ENCODE results near the gene OPCML. TPM values are rescaled to one million over a fixed set of nuclear protein-coding genes. Genes with fewer than 3 reads are reported as not detected.

Gene OPCML
- total RNA-seq, 2 experiments from 2014 or later: not detected

DNA sequence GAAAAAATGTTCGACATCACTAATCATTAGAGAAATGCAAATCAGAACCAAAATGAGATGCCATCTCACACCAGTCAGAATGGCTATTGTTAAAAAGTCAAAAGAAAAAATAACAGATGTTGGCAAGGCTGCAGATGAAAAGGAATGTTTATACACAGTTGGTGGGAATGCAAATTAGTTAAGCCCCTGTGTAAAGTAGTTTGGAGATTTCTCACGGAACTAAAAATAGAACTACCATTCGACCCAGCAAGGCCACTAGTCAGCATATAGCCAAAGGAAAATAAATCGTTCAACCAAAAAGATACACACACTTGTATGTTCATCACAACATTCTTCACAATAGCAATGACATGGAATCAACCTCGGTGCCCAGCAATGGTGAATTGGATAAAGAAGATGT, 503.2 kb downstream of the OPCML start:
- Mint-ChIP-seq H3K4me3 (no peak overlapping the region), H3K27me3 (no peaks in the 10 kb centered on the region), H3K36me3 (no peaks in the 10 kb centered on the region), H3K4me1 (no peaks in the 10 kb centered on the region), H3K9me3 (peaks cover 2% of the 10 kb centered on the region), H3K27ac (no peak overlapping the region)
- no peak for ATAC-seq (ENCODE audit: low read depth)
- POLR2A ChIA-PET: no interaction called here
- DNase-seq: no peak

GRCh38 chr11:133026952-133027351, 505.3 kb downstream of the OPCML start:
- H3K27me3 Mint-ChIP-seq: no peaks in the 10 kb centered on the region

DNA sequence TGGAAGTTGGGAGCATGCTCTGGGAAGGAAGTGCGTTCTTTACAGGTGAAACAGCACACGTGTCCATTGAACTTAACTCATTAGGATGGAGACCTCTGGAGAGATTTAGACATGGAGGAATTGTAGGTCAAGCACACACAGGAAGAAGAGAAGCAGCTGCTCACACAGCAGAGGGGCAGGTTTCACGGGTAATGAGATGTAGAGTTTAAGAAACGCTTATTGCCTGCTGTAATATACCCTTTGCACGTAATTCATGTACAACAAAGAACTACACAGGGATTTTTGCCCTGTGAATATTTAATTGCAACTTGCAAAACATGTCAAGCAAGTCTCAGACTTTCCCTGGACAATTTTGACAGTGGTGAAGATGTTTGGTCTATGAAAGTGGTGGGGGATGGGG, 508.0 kb downstream of the OPCML start:
- no peaks in the 10 kb centered on the region for H3K27me3 Mint-ChIP-seq
- no peak overlapping the region for H3K4me3 Mint-ChIP-seq
- H3K4me1 Mint-ChIP-seq: no peaks in the 10 kb centered on the region
- DNase-seq (no peak), ATAC-seq (ENCODE audit: low read depth) (no peak)
- no peak overlapping the region for H3K27ac Mint-ChIP-seq
- no peaks in the 10 kb centered on the region for H3K9me3 Mint-ChIP-seq
- POLR2A ChIA-PET: no interaction called here
- no peaks in the 10 kb centered on the region for H3K36me3 Mint-ChIP-seq

More at GRCh38 chr11:133026952-133027351, 505.3 kb downstream of the OPCML start:
- Mint-ChIP-seq H3K4me1 (no peaks in the 10 kb centered on the region), H3K27ac (no peak overlapping the region), H3K4me3 (no peak overlapping the region), H3K36me3 (no peaks in the 10 kb centered on the region), H3K9me3 (peaks cover 2% of the 10 kb centered on the region)
- POLR2A ChIA-PET: no interaction called here
- ATAC-seq (ENCODE audit: low read depth): no peak
- DNase-seq: no peak

DNA sequence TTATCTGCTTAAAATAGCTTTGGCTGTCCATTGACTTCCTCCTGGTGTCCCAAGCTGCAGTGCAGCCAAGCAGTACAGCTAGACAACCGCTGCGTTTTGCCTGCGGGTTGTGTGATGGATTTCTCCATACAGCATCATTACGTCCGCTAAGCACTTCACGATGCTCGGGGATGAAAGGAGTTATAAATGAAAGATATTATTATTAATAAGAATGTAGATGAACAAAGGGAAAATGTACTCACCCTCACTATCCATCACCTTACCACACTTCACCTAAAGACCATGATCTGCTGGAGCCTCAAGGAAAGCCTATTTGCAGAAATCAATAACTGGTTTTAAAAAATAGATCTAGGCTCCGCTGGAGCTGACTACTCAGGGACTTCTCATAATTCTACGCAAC, 509.1 kb downstream of the OPCML start:
- no peak for ATAC-seq (ENCODE audit: low read depth)
- no peaks in the 10 kb centered on the region for H3K36me3 Mint-ChIP-seq

DNA sequence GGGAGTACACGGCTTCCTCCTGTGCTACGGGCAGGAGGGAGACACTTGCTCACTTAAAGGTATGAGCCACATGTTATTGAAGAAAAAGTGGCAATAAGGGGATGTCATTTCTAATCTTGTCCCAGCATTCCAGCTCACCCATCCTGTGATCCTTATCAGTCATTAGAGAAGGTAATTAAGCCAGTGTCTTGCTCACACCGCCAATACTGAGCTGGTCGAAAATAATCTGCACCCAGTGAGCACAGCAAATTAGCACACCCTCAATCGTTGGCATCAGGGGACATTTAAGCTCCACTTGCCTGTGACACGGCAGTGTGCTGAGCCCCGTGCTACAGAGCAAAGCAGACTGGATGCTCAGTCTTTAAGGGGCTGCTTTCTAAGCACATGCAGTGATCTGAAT, 510.7 kb downstream of the OPCML start:
- Mint-ChIP-seq H3K4me3 (no peak overlapping the region), H3K36me3 (no peaks in the 10 kb centered on the region), H3K27ac (no peak overlapping the region), H3K27me3 (no peaks in the 10 kb centered on the region), H3K9me3 (no peaks in the 10 kb centered on the region), H3K4me1 (no peaks in the 10 kb centered on the region)
- ATAC-seq (ENCODE audit: low read depth) (no peak), DNase-seq (no peak)
- POLR2A ChIA-PET: no interaction called here

More for the DNA sequence above, 509.1 kb downstream of the OPCML start:
- Mint-ChIP-seq H3K27ac (no peak overlapping the region), H3K4me3 (no peak overlapping the region), H3K4me1 (no peaks in the 10 kb centered on the region), H3K27me3 (no peaks in the 10 kb centered on the region), H3K9me3 (no peaks in the 10 kb centered on the region)
- POLR2A ChIA-PET: no interaction called here
- DNase-seq: no peak

GRCh38 chr11:133020372-133020714, 512.0 kb downstream of the OPCML start:
- no peaks in the 10 kb centered on the region for H3K27me3 Mint-ChIP-seq
- H3K4me1 Mint-ChIP-seq: no peaks in the 10 kb centered on the region
- POLR2A ChIA-PET: no interaction called here
- ATAC-seq (ENCODE audit: low read depth): no peak
- H3K36me3 Mint-ChIP-seq: no peaks in the 10 kb centered on the region
- no peaks in the 10 kb centered on the region for H3K9me3 Mint-ChIP-seq
- no peak overlapping the region for H3K27ac Mint-ChIP-seq
- no peak overlapping the region for H3K4me3 Mint-ChIP-seq
- DNase-seq: no peak

- Mint-ChIP-seq H3K27me3 (no peaks in the 10 kb centered on the region), H3K4me3 (no peak overlapping the region), H3K27ac (no peak overlapping the region), H3K9me3 (no peaks in the 10 kb centered on the region), H3K36me3 (no peaks in the 10 kb centered on the region), H3K4me1 (no peaks in the 10 kb centered on the region)
- DNase-seq: no peak
- POLR2A ChIA-PET: no interaction called here
- ATAC-seq (ENCODE audit: low read depth): no peak
These were observed 512.5 kb downstream of the OPCML start for GRCh38 chr11:133019545-133020371.

DNA sequence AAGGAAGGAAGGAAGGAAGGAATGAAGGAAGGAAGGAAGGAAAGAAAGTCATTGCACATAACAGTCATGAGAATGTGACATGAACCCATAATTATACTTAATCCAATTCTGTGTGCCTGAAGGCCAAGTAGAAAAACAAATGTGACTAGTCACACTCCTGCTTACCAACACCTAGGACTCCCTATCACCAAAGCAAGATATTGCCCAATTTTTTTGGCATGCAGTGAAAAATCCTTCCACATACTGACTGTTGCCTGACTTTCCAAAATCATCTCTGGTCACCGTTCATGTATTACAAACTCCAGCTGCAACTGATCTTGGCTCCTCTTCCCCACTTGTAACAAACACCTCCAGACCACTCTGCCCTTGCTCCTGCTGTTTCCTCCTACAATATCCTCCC, 516.8 kb downstream of the OPCML start:
- Mint-ChIP-seq H3K27me3 (no peaks in the 10 kb centered on the region), H3K4me1 (no peaks in the 10 kb centered on the region), H3K27ac (no peak overlapping the region), H3K4me3 (no peak overlapping the region), H3K9me3 (no peaks in the 10 kb centered on the region), H3K36me3 (no peaks in the 10 kb centered on the region)
- DNase-seq (no peak), ATAC-seq (ENCODE audit: low read depth) (no peak)
- POLR2A ChIA-PET: no interaction called here

DNA sequence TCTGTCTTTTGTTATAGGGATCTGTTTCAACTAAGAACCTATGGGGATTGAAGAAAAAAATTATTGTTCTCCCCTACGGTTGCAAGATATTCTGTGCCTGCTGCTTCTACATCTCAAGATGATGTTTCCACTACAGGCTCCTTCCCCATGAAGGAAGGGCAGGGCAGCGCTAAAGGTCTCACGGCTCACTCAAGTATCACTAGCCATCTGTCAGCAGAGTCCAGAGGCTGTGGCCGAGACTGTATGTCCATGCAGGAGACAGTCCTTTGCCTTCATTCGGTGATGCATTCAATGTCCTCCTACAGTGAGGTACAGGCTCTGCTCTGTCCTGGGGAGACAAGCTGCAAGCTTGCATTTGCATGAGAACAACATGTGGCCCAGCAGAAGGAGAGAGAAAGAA, 518.0 kb downstream of the OPCML start:
- no peaks in the 10 kb centered on the region for H3K9me3 Mint-ChIP-seq
- POLR2A ChIA-PET: no interaction called here
- H3K27me3 Mint-ChIP-seq: no peaks in the 10 kb centered on the region
- no peaks in the 10 kb centered on the region for H3K4me1 Mint-ChIP-seq
- H3K27ac Mint-ChIP-seq: no peak overlapping the region
- ATAC-seq (ENCODE audit: low read depth) (no peak), DNase-seq (no peak)
- no peaks in the 10 kb centered on the region for H3K36me3 Mint-ChIP-seq
- no peak overlapping the region for H3K4me3 Mint-ChIP-seq

DNA sequence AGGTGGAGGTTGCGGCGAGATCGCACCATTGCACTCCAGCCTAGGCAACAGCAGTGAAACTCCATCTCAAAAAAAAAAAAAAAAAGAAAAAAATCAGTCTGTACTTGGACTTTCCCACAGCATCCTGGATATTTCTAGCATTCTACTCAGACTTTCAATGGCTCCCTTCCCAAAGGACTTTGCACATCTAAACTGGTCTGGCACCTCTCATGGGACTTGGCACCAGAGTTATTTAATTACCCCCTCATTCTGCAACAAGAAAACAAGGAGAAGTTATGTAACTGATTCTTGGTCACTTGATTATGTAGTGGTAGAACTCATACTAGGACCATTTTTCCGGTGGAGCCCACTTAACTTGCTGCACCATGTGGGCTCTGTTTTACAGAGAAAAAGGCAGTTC, 519.5 kb downstream of the OPCML start:
- H3K36me3 Mint-ChIP-seq: no peaks in the 10 kb centered on the region
- no peak for ATAC-seq (ENCODE audit: low read depth)
- POLR2A ChIA-PET: no interaction called here
- no peak overlapping the region for H3K27ac Mint-ChIP-seq
- H3K9me3 Mint-ChIP-seq: no peaks in the 10 kb centered on the region
- no peaks in the 10 kb centered on the region for H3K27me3 Mint-ChIP-seq
- DNase-seq: no peak
- no peak overlapping the region for H3K4me3 Mint-ChIP-seq
- no peaks in the 10 kb centered on the region for H3K4me1 Mint-ChIP-seq

DNA sequence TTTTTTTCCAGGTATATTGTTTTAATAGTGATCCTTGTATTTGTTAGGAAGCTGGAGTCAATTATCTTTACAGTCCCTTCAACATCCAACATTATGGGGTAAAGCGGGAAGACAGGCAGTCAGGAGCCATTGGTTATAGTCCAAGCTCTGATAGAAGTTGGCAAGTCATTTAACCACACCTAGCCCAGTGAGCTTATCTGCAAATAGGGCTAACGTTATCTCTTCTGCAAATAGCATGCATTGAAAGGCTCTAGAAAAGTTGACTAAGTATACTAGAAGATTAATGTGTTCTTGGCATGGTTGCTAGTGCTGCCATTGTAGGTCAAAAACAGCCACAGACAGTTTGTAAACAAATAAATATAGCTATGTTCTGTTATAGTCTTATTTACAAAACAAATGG, 520.7 kb downstream of the OPCML start:
- Mint-ChIP-seq H3K36me3 (no peaks in the 10 kb centered on the region), H3K27ac (no peak overlapping the region), H3K4me1 (no peaks in the 10 kb centered on the region), H3K9me3 (no peaks in the 10 kb centered on the region), H3K4me3 (no peak overlapping the region), H3K27me3 (no peaks in the 10 kb centered on the region)
- ATAC-seq (ENCODE audit: low read depth) (no peak), DNase-seq (no peak)
- POLR2A ChIA-PET: no interaction called here

DNA sequence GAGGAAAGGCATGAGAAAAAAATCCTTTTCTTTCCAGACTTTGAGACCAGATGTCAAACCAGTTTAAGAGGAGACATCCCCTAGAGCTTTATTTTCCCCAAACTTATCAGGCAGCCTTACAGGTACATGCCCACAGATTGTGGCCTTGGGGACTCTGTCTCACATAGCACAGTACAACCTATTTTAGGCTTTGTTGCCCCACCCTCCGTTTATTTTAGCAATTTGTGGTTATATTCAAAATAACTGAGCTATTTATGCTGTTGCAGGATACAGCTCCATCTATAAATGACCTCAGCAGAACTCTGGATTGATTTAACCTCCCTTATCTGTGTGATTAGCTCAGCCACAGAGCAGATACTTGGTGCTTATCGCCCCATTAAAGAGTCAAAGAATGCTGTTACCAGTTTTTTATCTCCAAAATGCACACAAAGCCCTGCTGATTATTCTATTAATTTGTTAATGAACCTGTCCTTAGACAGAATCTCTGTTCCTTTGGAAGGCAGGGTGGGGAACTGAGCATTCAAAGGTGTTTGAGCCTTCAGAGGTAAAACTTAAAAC, 525.2 kb downstream of the OPCML start:
- no peak for ATAC-seq (ENCODE audit: low read depth)
- DNase-seq: no peak
- H3K4me3 Mint-ChIP-seq: no peak overlapping the region
- POLR2A ChIA-PET: no interaction called here
- H3K36me3 Mint-ChIP-seq: no peaks in the 10 kb centered on the region
- H3K9me3 Mint-ChIP-seq: no peaks in the 10 kb centered on the region
- H3K4me1 Mint-ChIP-seq: no peaks in the 10 kb centered on the region
- no peak overlapping the region for H3K27ac Mint-ChIP-seq
- no peaks in the 10 kb centered on the region for H3K27me3 Mint-ChIP-seq

DNA sequence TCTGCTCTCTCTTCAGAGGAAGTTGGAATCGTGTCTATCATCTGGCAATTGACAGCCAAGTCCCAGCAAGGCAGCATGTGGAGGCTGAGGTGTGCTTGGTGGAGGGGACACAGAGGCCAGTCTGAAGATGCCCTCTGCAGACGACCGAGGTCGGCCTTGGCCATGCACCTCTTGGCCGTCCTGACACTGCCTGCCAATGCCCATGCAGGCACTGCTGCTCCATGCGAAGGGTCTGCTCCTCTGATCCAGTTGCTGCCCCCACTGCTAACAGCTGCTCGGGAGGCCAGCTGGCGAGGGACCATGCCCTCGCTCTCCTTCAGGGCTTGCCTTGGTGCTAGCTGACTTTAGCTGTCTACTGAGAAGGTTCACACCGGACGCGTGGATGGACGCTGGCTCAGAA, 527.9 kb downstream of the OPCML start:
- Mint-ChIP-seq H3K36me3 (no peaks in the 10 kb centered on the region), H3K27me3 (no peaks in the 10 kb centered on the region), H3K4me1 (no peaks in the 10 kb centered on the region), H3K4me3 (no peak overlapping the region), H3K9me3 (peaks cover 2% of the 10 kb centered on the region), H3K27ac (no peak overlapping the region)
- ATAC-seq (ENCODE audit: low read depth): no peak
- no peak for DNase-seq
- POLR2A ChIA-PET: no interaction called here

DNA sequence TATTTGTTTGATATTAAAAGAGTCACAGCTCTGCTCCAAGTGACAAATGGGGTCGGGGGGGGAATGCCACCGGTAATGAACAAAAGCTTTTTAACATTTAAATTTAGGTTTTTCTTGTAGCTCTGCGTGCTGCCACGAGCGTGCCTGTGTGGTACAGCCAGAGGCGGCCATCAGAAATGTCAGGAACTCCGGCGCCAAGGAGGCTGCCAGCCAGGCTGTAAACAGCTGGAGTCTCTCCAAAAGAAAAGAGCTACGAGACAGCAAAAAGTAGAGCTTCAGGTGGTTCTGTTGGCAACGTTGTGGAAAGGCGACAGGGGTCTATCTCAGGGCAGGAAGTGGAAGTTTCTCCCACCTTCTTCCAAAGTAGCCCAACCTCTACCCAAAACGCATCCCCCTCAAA, 532.8 kb downstream of the OPCML start:
- Mint-ChIP-seq H3K4me1 (no peaks in the 10 kb centered on the region), H3K36me3 (no peaks in the 10 kb centered on the region), H3K9me3 (peaks cover 2% of the 10 kb centered on the region), H3K4me3 (no peak overlapping the region), H3K27me3 (peaks cover 2% of the 10 kb centered on the region), H3K27ac (no peak overlapping the region)
- DNase-seq (no peak), ATAC-seq (ENCODE audit: low read depth) (no peak)
- POLR2A ChIA-PET: no interaction called here
